Neutrophil (primary cell): ENCODE measurements around the gene PUS7.
A peak's percentile ranks its signal among the peaks of the same experiment; 100 is the strongest.
"Not testable (repeated sequence)": the region's sequence is repeated elsewhere in the genome, so short reads cannot be mapped to it uniquely, and the experiment has no call there.

ENCODE experiments used
- H3K27ac ChIP-seq: fragments of 200-600 bp; sonication (generic); 2 replicates; pipeline ENCODE4 v1.5.1; 2016; ENCODE audit warnings: mild to moderate bottlenecking, moderate library complexity
- H3K27me3 ChIP-seq: fragments of 200-600 bp; sonication (generic); 2 replicates; pipeline ENCODE4 v1.6.0; 2016; ENCODE audit warnings: mild to moderate bottlenecking
- H3K36me3 ChIP-seq: fragments of 200-600 bp; sonication (generic); 2 replicates; pipeline ENCODE4 v1.5.1; 2017
- H3K4me1 ChIP-seq, 2 experiments: fragments of 200-600 bp in 1 of 2; sonication (generic) in 1 of 2; 1 replicate in 1 of 2; 2 replicates in 1 of 2; pipeline versions ENCODE4 v1.5.1 to v1.6.1; 2013 to 2016; ENCODE audit warnings: low read depth in 1 of 2, low read length in 1 of 2, mild to moderate bottlenecking in 1 of 2, moderate library complexity in 1 of 2; ENCODE audit not compliant: control insufficient read depth in 1 of 2, insufficient read depth in 1 of 2
- H3K4me3 ChIP-seq, 2 experiments: fragments of 200-600 bp in 1 of 2; sonication (generic) in 1 of 2; 1 replicate in 1 of 2; 2 replicates in 1 of 2; pipeline ENCODE4 v1.5.1; 2013 to 2016; ENCODE audit warnings: low read depth in 1 of 2, low read length in 1 of 2, mild to moderate bottlenecking in 1 of 2, moderate library complexity in 1 of 2
- H3K9me3 ChIP-seq: fragments of 200-600 bp; sonication (generic); 2 replicates; pipeline ENCODE4 v1.5.1; 2016
- TF ChIP-seq, protein P1 (sequence below): fragments of 200-600 bp; sonication (generic); IDR thresholded peaks from 2 replicates; pipeline ENCODE4 v1.5.1; 2016; ENCODE audit warnings: antibody characterized with exemption

PUS7 gene

DNA sequence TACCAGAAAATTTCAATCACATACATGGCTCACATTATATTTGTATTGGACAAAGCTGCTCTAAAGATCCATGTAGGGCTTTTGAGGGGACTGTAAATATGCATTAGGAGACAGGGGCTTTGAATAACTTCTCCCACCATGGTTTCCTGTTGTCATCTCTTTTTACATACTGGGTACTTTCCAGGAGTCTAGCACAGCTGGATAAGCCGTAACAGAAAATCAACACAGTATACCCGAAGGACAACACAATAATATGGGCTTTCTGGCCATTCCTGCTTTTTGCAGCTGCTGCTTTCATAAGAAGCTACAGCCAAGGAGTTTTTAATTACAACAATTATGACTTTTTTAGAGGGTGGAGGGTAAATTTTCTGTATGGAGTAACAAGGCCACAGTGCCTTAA lies 70.0 kb downstream of the PUS7 start:
- H3K4me3 ChIP-seq: no peak overlapping the region
- no peaks in the 10 kb centered on the region for H3K27me3 ChIP-seq
- peaks cover 66 to 77% of the 10 kb centered on the region in 2 experiments for H3K4me1 ChIP-seq
- no peak overlapping the region for H3K27ac ChIP-seq
- no peaks in the 10 kb centered on the region for H3K9me3 ChIP-seq
- TF ChIP-seq, protein P1, sequence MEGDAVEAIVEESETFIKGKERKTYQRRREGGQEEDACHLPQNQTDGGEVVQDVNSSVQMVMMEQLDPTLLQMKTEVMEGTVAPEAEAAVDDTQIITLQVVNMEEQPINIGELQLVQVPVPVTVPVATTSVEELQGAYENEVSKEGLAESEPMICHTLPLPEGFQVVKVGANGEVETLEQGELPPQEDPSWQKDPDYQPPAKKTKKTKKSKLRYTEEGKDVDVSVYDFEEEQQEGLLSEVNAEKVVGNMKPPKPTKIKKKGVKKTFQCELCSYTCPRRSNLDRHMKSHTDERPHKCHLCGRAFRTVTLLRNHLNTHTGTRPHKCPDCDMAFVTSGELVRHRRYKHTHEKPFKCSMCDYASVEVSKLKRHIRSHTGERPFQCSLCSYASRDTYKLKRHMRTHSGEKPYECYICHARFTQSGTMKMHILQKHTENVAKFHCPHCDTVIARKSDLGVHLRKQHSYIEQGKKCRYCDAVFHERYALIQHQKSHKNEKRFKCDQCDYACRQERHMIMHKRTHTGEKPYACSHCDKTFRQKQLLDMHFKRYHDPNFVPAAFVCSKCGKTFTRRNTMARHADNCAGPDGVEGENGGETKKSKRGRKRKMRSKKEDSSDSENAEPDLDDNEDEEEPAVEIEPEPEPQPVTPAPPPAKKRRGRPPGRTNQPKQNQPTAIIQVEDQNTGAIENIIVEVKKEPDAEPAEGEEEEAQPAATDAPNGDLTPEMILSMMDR: no peak
- H3K36me3 ChIP-seq: no peaks in the 10 kb centered on the region

GRCh38 chr7:105450870-105451269 lies 71.2 kb downstream of the PUS7 start:
- H3K27me3 ChIP-seq: not testable (repeated sequence)
- peaks cover 79 to 89% of the 10 kb centered on the region in 2 experiments for H3K4me1 ChIP-seq

DNA sequence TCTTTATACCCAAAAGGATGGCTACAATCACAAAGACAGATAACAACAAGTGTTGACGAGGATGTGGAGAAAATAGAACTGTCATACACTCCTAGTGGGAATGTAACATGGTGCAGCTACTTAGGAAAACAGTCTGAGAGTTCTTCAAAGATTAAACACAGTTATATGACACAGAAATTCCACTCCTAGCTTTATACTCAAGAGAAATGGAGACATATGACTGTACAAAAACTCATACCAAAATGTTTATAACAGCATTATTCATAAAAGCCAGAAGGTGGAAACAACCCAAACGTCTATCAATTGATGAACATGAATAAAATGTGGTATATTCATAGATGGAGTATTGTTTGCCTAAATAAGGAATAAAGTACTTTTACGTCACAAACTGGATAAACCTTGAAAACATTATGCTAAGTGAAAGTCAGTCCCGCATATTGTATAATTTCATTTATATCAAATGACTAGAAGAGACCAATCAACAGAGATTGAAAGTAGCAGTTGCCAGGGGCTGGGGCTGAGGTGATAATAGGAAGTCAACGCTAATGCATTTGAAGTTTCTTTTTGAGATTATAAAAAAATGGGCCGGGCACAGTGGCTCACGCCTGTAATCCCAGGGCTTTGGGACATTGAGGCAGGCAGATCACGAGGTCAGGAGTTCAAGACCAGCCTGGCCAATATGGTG lies 71.8 kb downstream of the PUS7 start:
- Histone ChIP-seq H3K4me1 (peaks cover 84 to 91% of the 10 kb centered on the region in 2 experiments), H3K9me3 (no peaks in the 10 kb centered on the region), H3K27ac (peak overlapping the region; percentile 99), H3K27me3 (no peaks in the 10 kb centered on the region), H3K4me3 (no peak overlapping the region), H3K36me3 (no peaks in the 10 kb centered on the region)
- TF ChIP-seq, protein P1: no peak

More at GRCh38 chr7:105450870-105451269, 71.2 kb downstream of the PUS7 start:
- H3K27ac ChIP-seq: peak overlapping the region; percentile 99
- not testable (repeated sequence) for H3K4me3 ChIP-seq, H3K36me3 ChIP-seq, H3K9me3 ChIP-seq

GRCh38 chr7:105448181-105448580 lies 73.9 kb downstream of the PUS7 start:
- Histone ChIP-seq H3K9me3 (no peaks in the 10 kb centered on the region), H3K27me3 (no peaks in the 10 kb centered on the region), H3K36me3 (no peaks in the 10 kb centered on the region), H3K27ac (peak overlapping the region; percentile 99), H3K4me3 (peak overlapping the region; percentile 6 to 29), H3K4me1 (peaks cover 82 to 91% of the 10 kb centered on the region in 2 experiments)
- TF ChIP-seq, protein P1: no peak

GRCh38 chr7:105444342-105444987 lies 77.6 kb downstream of the PUS7 start:
- H3K9me3 ChIP-seq: no peaks in the 10 kb centered on the region
- peak overlapping the region; percentile 99 for H3K27ac ChIP-seq
- no peaks in the 10 kb centered on the region for H3K27me3 ChIP-seq
- peaks cover 83 to 96% of the 10 kb centered on the region in 2 experiments for H3K4me1 ChIP-seq
- H3K36me3 ChIP-seq: no peaks in the 10 kb centered on the region
- TF ChIP-seq, protein P1: no peak
- H3K4me3 ChIP-seq: no peak overlapping the region

DNA sequence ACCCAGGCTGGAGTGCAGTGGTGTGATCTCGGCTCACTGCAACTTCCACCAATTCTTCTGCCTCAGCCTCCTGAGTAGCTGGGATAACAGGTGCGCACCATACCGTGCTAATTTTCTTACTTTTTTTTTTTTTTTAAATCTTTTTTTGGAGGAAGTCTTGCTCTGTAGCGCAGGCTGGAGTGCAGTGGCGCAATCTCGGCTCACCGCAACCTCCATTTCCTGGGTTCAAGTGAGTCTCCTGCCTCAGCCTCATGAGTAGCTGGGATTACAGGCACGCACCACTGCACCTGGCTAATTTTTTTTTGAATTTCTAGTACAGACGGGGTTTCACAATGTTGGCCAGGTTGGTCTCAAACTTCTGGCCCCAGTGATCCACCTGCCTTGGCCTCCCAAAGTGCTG lies 79.9 kb downstream of the PUS7 start:
- H3K27me3 ChIP-seq, H3K9me3 ChIP-seq, H3K36me3 ChIP-seq: not testable (repeated sequence)
- Histone ChIP-seq H3K27ac (peak overlapping the region; percentile 99), H3K4me3 (peak overlapping the region in 1 of 2 experiments; percentile 35), H3K4me1 (peaks cover 81 to 89% of the 10 kb centered on the region in 2 experiments)
